Left lung (tissue), 10 donors: ENCODE data around the gene KLHL7. TPM values are rescaled to one million over a fixed set of nuclear protein-coding genes. Genes with fewer than 3 reads are reported as not detected.

Source experiments
- ATAC-seq: fragments of 200-7000 bp; cut with Tn5 transposase; one replicate; pipeline ENCODE4 v1.9.1; 2020; ENCODE audit warnings: moderate library complexity
- DNase-seq, 4 donors: peaks; one replicate each; pipeline ENCODE4 v3.0.0-alpha.2; 2013 to 2020
- H3K27ac ChIP-seq, 2 donors: fragments of 200-600 bp; sonication (generic) in 1 of 2; one replicate each; pipeline versions ENCODE4 v1.5.0 to v1.8.0; 2020 to 2021
- H3K27me3 ChIP-seq, 2 donors: fragments of 200-600 bp; sonication (generic) in 1 of 2; one replicate each; pipeline versions ENCODE4 v1.5.0 to v1.8.0; 2020 to 2021
- H3K36me3 ChIP-seq, 2 donors: fragments of 200-600 bp; sonication (generic) in 1 of 2; one replicate each; pipeline versions ENCODE4 v1.5.0 to v1.8.0; 2020 to 2021
- H3K4me1 ChIP-seq, 2 donors: fragments of 200-600 bp; one replicate each; pipeline ENCODE4 v1.8.0; 2021
- H3K4me3 ChIP-seq, 2 donors: fragments of 200-600 bp; sonication (generic) in 1 of 2; one replicate each; pipeline versions ENCODE4 v1.5.0 to v1.8.0; 2020 to 2021; ENCODE audit warnings: mild to moderate bottlenecking in 1 of 2
- H3K9me3 ChIP-seq, 2 donors: fragments of 200-600 bp; sonication (generic) in 1 of 2; one replicate each; pipeline versions ENCODE4 v1.5.0 to v1.8.0; 2020 to 2021
- CTCF ChIP-seq, 2 donors: fragments of 200-600 bp; sonication (generic) in 1 of 2; IDR thresholded peaks; one replicate each; pipeline versions ENCODE4 v1.5.0 to v1.8.0; 2021; ENCODE audit warnings: antibody characterized with exemption in 2 of 2
- intact Hi-C, 2 donors: fragments of 100-400 bp; cut with DNase I; formaldehyde crosslinking; loops; one replicate each; pipeline versions ENCODE4 v1.11.2 to v1.14.2; 2022
- polyA plus RNA-seq, 6 donors: library from polyadenylated mRNA; unstranded; fragments of 120-200 nt; gene quantifications; one replicate each; pipeline ENCODE4 v1.2.1, GENCODE V29; 2013; ENCODE audit not compliant: insufficient read length in 6 of 6
- total RNA-seq, 2 donors: library from RNA; stranded (reverse); fragmentation: NEBNext Ultra II Directional; extraction: Animal tissue kit (Norgen Biotek cat#: 25700); gene quantifications; one replicate each; pipeline ENCODE4 v1.2.1, GENCODE V29; 2021
- donor health status: DM: no; HTN: yes; CAD: no.
- donor health status: DM: no; HTN: no; CAD: no.

KLHL7 gene
- total and polyA plus RNA-seq, 8 donors = 18.1 to 55.9 (median 45.7) TPM

- intact Hi-C loops = no loop called here
- Histone ChIP-seq H3K27ac (no peak overlapping the region), H3K4me1 (peaks cover 0 to 7% of the 10 kb centered on the region in 2 donors), H3K27me3 (peaks cover 0 to 8% of the 10 kb centered on the region in 2 donors), H3K4me3 (no peak overlapping the region), H3K9me3 (no peaks in the 10 kb centered on the region), H3K36me3 (no peaks in the 10 kb centered on the region)
- ATAC-seq (no peak), DNase-seq (no peak)
- no peak for TF ChIP-seq CTCF (IDR thresholded peaks at IDR 0.05)
Measured at GRCh38 chr7:23214938-23215337, 109.4 kb downstream of the KLHL7 start.

GRCh38 chr7:23216021-23216420, 110.4 kb downstream of the KLHL7 start:
- peak overlapping the region in 1 of 2 donors; percentile 54 for H3K27ac ChIP-seq
- ATAC-seq (peak; percentile 71), DNase-seq (peak in 1 of 4 donors; percentile 85)
- no peaks in the 10 kb centered on the region for H3K27me3 ChIP-seq
- H3K4me3 ChIP-seq = no peak overlapping the region
- intact Hi-C loops = no loop called here
- H3K9me3 ChIP-seq = no peaks in the 10 kb centered on the region
- H3K4me1 ChIP-seq = no peaks in the 10 kb centered on the region
- TF ChIP-seq CTCF (IDR thresholded peaks at IDR 0.05) = no peak
- no peaks in the 10 kb centered on the region for H3K36me3 ChIP-seq

- Histone ChIP-seq H3K4me3 (no peak overlapping the region), H3K9me3 (no peaks in the 10 kb centered on the region), H3K36me3 (no peaks in the 10 kb centered on the region), H3K4me1 (no peaks in the 10 kb centered on the region), H3K27me3 (no peaks in the 10 kb centered on the region), H3K27ac (no peak overlapping the region)
- no peak for TF ChIP-seq CTCF (IDR thresholded peaks at IDR 0.05)
- intact Hi-C loops = no loop called here
- DNase-seq = no peak
- ATAC-seq = no peak
Measured at GRCh38 chr7:23218196-23218595, 112.6 kb downstream of the KLHL7 start.

- DNase-seq (no peak), ATAC-seq (no peak)
- no peaks in the 10 kb centered on the region for H3K36me3 ChIP-seq
Measured at GRCh38 chr7:23220690-23221305, 115.2 kb downstream of the KLHL7 start.

More at GRCh38 chr7:23220690-23221305, 115.2 kb downstream of the KLHL7 start:
- Histone ChIP-seq H3K27me3 (no peaks in the 10 kb centered on the region), H3K4me3 (no peak overlapping the region), H3K9me3 (no peaks in the 10 kb centered on the region), H3K27ac (no peak overlapping the region), H3K4me1 (no peaks in the 10 kb centered on the region)
- TF ChIP-seq CTCF (IDR thresholded peaks at IDR 0.05) = no peak
- intact Hi-C loops = no loop called here
